A204.1 (cell line): ENCODE measurements around the gene PDGFA.

ENCODE experiments used
- FAIRE-seq: peaks from 2 replicates; lab custom pipeline; 2012; peaks lifted over from hg19 to GRCh38; lab: Jason Lieb, UNC

PDGFA gene

GRCh38 chr7:459584-460373 is 59.9 kb downstream of the PDGFA start:
- FAIRE-seq = no peak

GRCh38 chr7:458511-459245 is 61.0 kb downstream of the PDGFA start:
- no peak for FAIRE-seq

- FAIRE-seq = no peak
These were observed 61.7 kb downstream of the PDGFA start for GRCh38 chr7:457814-458510.

GRCh38 chr7:455110-455928 is 64.3 kb downstream of the PDGFA start:
- no peak for FAIRE-seq

- no peak for FAIRE-seq
These were observed 65.1 kb downstream of the PDGFA start for GRCh38 chr7:454356-455109.

GRCh38 chr7:453597-454306 is 65.9 kb downstream of the PDGFA start:
- FAIRE-seq = no peak

- no peak for FAIRE-seq
These were observed 66.7 kb downstream of the PDGFA start for GRCh38 chr7:452791-453455.

- no peak for FAIRE-seq
These were observed 67.4 kb downstream of the PDGFA start for GRCh38 chr7:452226-452751.

- FAIRE-seq = no peak
These were observed 68.1 kb downstream of the PDGFA start for GRCh38 chr7:451255-452225.

DNA sequence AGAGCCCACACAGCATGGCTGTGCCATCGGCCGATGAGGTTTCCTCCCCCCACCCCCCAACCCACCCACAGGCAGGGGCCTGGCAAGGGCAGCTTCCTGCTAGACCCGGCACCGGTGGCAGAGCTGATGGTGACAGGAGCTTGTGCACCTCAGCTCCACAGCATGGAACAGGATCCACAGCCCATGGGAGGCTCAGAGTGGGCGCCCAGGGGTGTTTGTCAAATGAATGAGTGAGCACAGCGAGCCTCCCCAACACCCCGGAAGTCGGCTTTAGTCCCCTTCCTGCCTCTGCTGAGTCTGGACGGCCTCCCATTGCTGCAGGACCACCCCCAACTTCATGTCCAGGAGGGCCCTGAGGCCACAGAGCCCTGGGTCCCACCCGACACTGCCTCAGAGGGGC is 68.9 kb downstream of the PDGFA start:
- no peak for FAIRE-seq

DNA sequence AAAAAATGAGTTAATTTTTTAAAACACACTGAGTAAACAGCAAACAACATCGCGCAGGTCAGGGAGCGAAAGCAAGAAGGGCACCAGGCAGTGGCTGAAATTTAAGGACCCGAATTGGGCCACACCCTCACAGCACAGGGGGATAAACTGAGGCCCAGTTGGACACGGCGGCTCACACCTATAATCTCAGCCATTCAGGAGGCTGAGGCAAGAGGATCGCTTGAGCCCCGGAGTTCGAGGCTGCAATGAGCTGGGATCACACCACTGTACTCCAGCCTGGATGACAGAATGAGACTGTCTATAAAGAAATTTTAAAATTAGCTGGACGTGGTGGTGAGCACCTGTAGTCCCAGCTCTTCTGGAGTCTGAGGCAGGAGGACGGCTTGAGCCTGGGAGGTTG is 69.6 kb downstream of the PDGFA start:
- FAIRE-seq = no peak

DNA sequence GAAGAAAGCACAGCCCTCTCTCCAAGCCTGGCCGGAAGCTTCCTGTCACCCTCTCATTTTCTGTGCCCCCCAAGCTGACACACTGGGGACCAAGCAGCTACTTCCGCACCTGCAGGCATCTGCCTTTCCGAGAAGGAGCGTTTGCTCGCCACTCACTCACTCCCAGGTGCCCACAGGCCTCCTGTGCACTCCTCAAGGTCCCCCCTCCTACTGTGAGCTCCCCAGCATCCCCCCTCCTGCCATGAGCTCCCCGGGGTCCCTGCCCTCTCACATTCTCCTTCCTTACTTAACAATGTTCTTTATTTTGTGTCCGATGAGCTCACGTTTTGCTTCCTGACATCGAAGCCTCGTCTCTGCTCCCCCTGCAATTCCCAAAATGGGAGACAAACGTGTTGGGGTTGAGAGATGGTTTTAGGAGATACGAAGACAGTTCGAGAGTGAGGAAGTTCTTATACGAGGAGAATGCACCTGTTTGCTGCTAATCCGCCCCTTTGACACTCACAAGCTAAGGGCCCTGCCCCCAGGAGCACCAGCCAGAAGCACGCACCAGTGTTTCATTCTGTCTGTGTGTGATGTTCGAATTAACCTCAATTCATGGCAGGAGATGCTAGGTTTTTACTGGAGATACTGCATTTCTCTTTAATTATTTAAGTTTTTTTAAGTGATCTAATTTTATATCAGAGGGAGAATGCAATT is 70.2 kb downstream of the PDGFA start:
- no peak for FAIRE-seq

GRCh38 chr7:447523-447922 is 72.1 kb downstream of the PDGFA start:
- FAIRE-seq = no peak
